Stimulated activated CD8-positive, alpha-beta memory T cell treated with anti-CD3 and anti-CD28 coated beads, Interleukin-12 subunit alpha, Interleukin-12 subunit beta, amount 100 ng/mL, for 24 hours (primary cell): ENCODE results near the gene EDARADD.
"Not testable (repeated sequence)": the region's sequence is repeated elsewhere in the genome, so short reads cannot be mapped to it uniquely, and the experiment has no call there.

Experiments used
- DNase-seq: peaks from one replicate; pipeline ENCODE4 v3.0.0-alpha.2; 2020; ENCODE audit errors: extremely low read depth

EDARADD gene

GRCh38 chr1:236438614-236439013 lies 44.5 kb downstream of the EDARADD start:
- DNase-seq: no peak

GRCh38 chr1:236440373-236440772 lies 46.3 kb downstream of the EDARADD start:
- DNase-seq: no peak

- no peak for DNase-seq
Measured at GRCh38 chr1:236450779-236451178, 56.7 kb downstream of the EDARADD start.

- DNase-seq: no peak
Measured at GRCh38 chr1:236451796-236452373, 57.8 kb downstream of the EDARADD start.

GRCh38 chr1:236455243-236455642 lies 61.2 kb downstream of the EDARADD start:
- no peak for DNase-seq

GRCh38 chr1:236457775-236458174 lies 63.7 kb downstream of the EDARADD start:
- no peak for DNase-seq

- DNase-seq: no peak
Measured at GRCh38 chr1:236458996-236459395, 64.9 kb downstream of the EDARADD start.

- DNase-seq: no peak
Measured at GRCh38 chr1:236460103-236460502, 66.0 kb downstream of the EDARADD start.

GRCh38 chr1:236464197-236464596 lies 70.1 kb downstream of the EDARADD start:
- not testable (repeated sequence) for DNase-seq

- no peak for DNase-seq
Measured at GRCh38 chr1:236465231-236465958, 71.3 kb downstream of the EDARADD start.

- DNase-seq: no peak
Measured at GRCh38 chr1:236465959-236466303, 71.8 kb downstream of the EDARADD start.

- DNase-seq: no peak
Measured at GRCh38 chr1:236467327-236467641, 73.2 kb downstream of the EDARADD start.

- DNase-seq: no peak
Measured at GRCh38 chr1:236468625-236469024, 74.5 kb downstream of the EDARADD start.

GRCh38 chr1:236469466-236469865 lies 75.4 kb downstream of the EDARADD start:
- no peak for DNase-seq

- DNase-seq: no peak
Measured at GRCh38 chr1:236471096-236471495, 77.0 kb downstream of the EDARADD start.

GRCh38 chr1:236471653-236472052 lies 77.6 kb downstream of the EDARADD start:
- DNase-seq: no peak

GRCh38 chr1:236472850-236473788 lies 79.0 kb downstream of the EDARADD start:
- DNase-seq: no peak

- no peak for DNase-seq
Measured at GRCh38 chr1:236476019-236476418, 81.9 kb downstream of the EDARADD start.

- DNase-seq: no peak
Measured at GRCh38 chr1:236480758-236481436, 86.8 kb downstream of the EDARADD start.

- DNase-seq: no peak
Measured at GRCh38 chr1:236484310-236484971, 90.4 kb downstream of the EDARADD start.

GRCh38 chr1:236486356-236487002 lies 92.4 kb downstream of the EDARADD start:
- DNase-seq: no peak
